ENCODE results near the gene MAML2. TPM values are rescaled to one million over a fixed set of nuclear protein-coding genes. Genes with fewer than 3 reads are reported as not detected.
A peak's percentile ranks its signal among the peaks of the same experiment; 100 is the strongest.

MAML2 gene
- total RNA-seq: 11.9 and 12.4 TPM in 2 replicates

DNA sequence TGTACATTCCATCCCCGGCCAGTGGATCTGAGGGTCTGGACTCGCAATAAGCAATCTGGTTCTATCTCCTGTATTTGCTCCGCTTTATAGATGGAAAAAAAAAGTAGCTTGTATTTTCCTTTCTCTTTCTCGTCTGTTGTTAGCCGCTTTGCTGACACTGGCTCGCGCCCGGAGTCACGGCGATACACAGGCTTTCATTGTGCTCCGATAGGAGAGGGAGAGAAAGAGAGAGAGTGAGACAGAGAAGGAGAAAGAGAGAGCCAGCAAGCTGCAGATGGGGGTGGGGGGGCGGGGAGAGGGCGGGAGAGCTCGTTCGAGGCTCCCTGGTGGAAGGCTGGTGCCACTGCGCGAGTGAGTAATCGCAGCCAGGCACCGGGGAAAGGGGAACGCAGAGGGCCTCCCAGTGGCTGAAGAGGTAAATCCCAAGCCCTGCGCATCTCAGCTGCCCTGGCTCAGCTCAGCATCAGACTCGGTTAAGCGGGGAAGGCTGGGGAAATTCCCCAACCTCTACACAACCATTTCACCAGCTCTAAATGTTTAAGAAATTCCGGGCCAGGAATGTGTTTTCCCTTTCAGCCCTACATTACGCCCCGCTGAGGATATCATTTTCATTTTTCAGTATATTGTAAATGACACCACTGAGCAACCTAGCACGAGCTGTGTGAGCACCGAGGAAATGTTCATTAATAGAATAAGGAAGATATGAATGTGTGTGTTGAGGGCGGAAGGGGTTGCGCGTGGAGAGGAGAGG is at the start of gene MAML2:
TSS of gene MAML2 (minus strand) at position 235 of the 751 bp plus-strand sequence. CDS start 1,300 bp downstream, outside the sequence.
- Mint-ChIP-seq H3K27ac (peak within 1 kb of the TSS; percentile 93), H3K9me3 (no peaks in the 10 kb centered on the region), H3K4me1 (peaks cover 43% of the 10 kb centered on the region), H3K27me3 (no peaks in the 10 kb centered on the region), H3K4me3 (peak within 1 kb of the TSS; percentile 95), H3K36me3 (ENCODE audit: low read depth) (peaks cover 10% of the 10 kb centered on the region)
- intact Hi-C loops (cut with micrococcal nuclease): loop anchor here (1.0 to 10.0 kb wide), 14 partner anchors 36 to 554 kb away; partner anchors contain the start of genes FAM76B, JRKL and MTMR2
- DNase-seq: peak; percentile 96

DNA sequence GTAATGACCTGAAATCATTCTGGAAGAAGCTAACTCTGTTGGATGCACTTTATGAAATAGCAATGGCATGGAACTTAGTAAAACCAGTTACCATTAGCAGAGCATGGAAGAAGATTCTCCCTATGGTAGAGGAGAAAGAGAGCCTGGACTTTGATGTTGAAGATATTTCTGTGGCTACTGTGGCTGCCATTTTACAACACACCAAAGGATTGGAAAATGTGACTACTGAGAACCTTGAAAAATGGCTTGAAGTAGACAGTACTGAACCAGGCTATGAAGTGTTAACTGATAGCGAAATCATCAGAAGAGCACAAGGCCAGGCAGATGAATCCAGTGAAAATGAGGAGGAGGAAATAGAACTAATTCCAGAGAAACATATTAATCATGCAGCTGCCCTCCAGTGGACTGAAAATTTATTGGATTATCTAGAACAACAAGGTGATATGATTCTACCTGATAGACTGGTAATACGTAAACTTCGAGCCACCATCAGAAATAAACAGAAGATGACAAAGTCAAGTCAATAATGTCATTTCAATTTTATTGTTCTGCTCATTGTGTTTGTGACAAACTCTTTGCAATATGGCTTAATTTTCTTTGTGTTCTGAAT is 48.8 kb upstream of the MAML2 start:
- peaks cover 42% of the 10 kb centered on the region for H3K4me1 Mint-ChIP-seq
- no peaks in the 10 kb centered on the region for H3K27me3 Mint-ChIP-seq
- H3K9me3 Mint-ChIP-seq: peaks cover 4% of the 10 kb centered on the region
- peaks cover 28% of the 10 kb centered on the region for H3K36me3 Mint-ChIP-seq (ENCODE audit: low read depth)
- H3K27ac Mint-ChIP-seq: no peak overlapping the region
- intact Hi-C loops (cut with micrococcal nuclease): loop anchor here (2.0 to 5.0 kb wide), 4 partner anchors 135 to 470 kb away; partner anchors contain the start of gene MTMR2
- peak overlapping the region; percentile 93 for H3K4me3 Mint-ChIP-seq
- no peak for DNase-seq

DNA sequence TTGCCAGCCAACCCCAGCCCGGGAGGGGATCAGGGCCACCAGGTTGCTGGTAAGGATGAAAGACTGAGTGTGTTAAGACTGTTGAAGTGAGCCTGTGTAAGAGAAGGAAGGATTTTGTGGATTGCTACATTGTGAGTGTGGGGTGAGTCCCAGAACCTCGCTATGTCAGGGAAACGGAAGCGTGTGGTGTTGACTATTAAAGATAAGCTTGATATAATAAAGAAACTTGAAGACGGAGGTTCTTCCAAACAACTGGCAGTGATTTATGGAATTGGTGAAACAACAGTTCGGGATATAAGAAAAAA is 47.4 kb upstream of the MAML2 start:
- Mint-ChIP-seq H3K4me3 (peak overlapping the region; percentile 93), H3K27me3 (no peaks in the 10 kb centered on the region), H3K9me3 (peaks cover 4% of the 10 kb centered on the region), H3K36me3 (ENCODE audit: low read depth) (peaks cover 35% of the 10 kb centered on the region), H3K4me1 (peaks cover 47% of the 10 kb centered on the region), H3K27ac (peak overlapping the region; percentile 96)
- no peak for DNase-seq
- intact Hi-C loops (cut with micrococcal nuclease): loop anchor here (1.0 to 5.0 kb wide), 5 partner anchors 47 to 601 kb away; partner anchors contain the start of genes FAM76B, MAML2 and MTMR2

DNA sequence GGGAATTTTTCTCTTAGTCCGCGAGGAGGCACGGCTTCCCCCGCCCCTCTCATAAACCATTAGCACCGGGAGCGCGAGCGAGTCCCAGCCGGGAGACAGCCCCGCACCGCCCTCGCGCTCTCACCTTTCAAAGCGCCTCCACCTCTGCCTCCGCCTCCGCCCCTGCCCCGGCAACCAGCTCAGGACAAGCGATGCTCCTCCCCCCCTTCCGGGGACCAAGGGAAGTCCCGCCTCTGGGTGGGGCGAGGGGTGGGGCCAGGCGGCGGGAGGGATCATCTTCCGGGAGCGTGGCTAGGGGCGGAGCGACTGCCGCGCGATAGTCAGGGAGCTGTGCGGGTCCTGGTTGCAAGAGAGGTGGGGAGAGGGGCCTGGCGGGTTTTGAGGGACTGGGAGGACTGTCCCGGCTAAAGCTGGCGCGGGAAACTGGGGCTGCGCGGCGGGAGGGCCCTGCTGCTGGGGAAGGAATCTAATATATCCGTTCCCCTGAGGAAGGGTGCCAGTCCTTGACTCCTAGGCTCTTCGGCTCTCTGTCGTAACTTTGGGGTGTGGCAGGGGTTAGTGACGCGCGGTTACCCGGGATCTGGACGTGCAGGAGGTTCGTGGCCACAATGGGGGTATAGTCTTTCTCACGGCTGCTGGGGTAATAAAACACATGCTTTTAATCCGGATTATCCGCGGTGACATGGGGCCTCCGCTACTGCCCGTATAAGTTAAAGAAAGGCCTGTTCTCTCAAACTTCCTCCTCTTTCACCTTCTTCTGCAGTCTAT is 46.9 kb upstream of the MAML2 start, which contains the start of the genes CCDC82 and JRKL:
TSS of gene CCDC82 (minus strand) at position 193 of the 768 bp plus-strand sequence. CDS start 5,165 bp downstream, outside the sequence.
TSS of gene JRKL (plus strand) at position 294 of the 768 bp plus-strand sequence. CDS start 637 bp downstream, outside the sequence.
- peak; percentile 99 for DNase-seq
- Mint-ChIP-seq H3K4me3 (peak within 1 kb of the TSS; percentile 93), H3K4me1 (peaks cover 52% of the 10 kb centered on the region), H3K9me3 (peaks cover 4% of the 10 kb centered on the region), H3K36me3 (ENCODE audit: low read depth) (peaks cover 37% of the 10 kb centered on the region), H3K27me3 (no peaks in the 10 kb centered on the region), H3K27ac (peak within 1 kb of the TSS; percentile 96)
- intact Hi-C loops (cut with micrococcal nuclease): loop anchor here (1.0 to 5.0 kb wide), 8 partner anchors 47 to 1237 kb away; partner anchors contain the start of genes FAM76B, MAML2 and MTMR2

DNA sequence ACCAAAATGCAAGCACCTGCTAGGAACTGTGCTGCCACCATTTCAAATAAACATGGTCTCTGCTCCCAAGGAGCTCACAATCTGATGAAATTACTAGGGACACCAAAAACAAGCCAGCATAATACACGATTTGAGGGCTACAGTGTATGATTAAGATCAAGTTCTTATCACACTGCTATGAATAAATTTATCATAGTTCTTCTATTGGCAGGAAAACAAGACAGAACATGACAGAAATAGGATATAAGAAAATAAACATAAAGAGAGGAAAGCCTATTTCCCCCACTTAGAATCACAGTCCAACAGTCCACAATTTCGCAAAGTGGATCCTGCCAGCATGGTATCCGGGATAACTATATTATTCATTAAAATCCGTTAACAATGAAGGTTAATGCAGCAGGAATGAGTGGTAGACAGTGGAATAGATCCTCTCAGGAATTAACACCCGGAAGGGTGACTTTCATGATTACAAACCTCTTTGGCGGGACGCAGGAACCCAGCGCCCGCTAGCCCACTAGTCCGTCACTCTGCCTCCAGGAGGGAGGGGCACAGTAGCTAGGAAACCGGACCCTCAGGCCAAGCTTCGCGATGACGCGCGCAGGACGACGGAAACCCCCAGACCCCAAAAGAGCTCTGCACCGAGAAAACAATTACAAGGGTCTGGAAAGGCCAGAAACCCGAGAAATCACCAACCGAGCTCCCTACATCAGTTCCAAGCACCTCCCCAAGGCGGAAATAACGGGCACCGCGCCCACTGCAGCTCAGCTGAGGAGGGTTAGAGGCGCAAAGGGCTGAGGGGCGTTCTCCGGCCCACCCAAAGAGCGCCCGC is 46.1 kb upstream of the MAML2 start:
- Mint-ChIP-seq H3K9me3 (peaks cover 4% of the 10 kb centered on the region), H3K36me3 (ENCODE audit: low read depth) (peaks cover 42% of the 10 kb centered on the region), H3K27ac (peak overlapping the region; percentile 96), H3K4me1 (peaks cover 52% of the 10 kb centered on the region), H3K4me3 (peak overlapping the region; percentile 93), H3K27me3 (no peaks in the 10 kb centered on the region)
- intact Hi-C loops (cut with micrococcal nuclease): loop anchor here (2.0 to 5.0 kb wide), 3 partner anchors 147 to 1236 kb away; no protein-coding TSS in a partner anchor
- no peak for DNase-seq

DNA sequence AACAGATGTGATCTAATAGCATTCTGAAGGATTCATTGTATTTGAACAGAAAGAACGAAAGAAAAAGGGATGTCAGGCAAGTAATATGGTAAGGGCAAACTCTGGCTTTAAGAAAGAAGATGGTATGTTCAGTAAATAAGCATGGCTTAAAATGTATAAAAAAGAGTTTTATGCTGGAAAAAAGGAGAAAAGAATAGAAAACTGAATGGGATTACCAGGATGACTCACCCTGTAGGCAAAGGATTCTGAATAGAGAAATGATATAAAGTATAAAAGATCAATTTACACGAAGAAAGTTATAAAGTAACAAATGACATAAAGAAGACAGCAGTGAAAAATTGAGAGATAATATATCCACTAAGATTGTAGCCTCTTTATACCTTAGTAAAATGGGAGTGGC is 42.2 kb upstream of the MAML2 start:
- Mint-ChIP-seq H3K4me3 (no peak overlapping the region), H3K4me1 (peaks cover 40% of the 10 kb centered on the region), H3K27ac (no peak overlapping the region), H3K9me3 (no peaks in the 10 kb centered on the region), H3K27me3 (no peaks in the 10 kb centered on the region), H3K36me3 (ENCODE audit: low read depth) (peaks cover 42% of the 10 kb centered on the region)
- no peak for DNase-seq
- intact Hi-C loops (cut with micrococcal nuclease): loop anchor here (5.0 kb wide), 1 partner anchor 143 kb away; no protein-coding TSS in a partner anchor

DNA sequence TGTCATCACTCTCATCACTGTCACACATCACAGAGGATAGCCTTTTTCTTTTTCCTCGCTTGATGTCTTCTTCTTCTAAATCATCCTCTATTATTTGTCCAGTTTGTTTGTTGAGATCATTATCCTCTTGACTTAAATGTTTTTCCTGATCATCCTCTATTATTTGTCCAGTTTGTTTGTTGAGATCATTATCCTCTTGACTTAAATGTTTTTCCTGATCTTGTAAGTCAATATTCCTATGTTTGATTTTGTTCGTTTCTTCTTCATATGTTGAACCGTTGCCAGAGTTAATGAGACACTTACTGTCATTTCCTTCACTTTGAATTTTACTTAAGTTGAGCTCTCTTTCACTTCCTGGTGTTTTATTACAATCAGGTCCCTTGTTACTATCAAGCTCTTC is 41.2 kb upstream of the MAML2 start:
- DNase-seq: no peak
- Mint-ChIP-seq H3K27ac (peak overlapping the region; percentile 41), H3K4me1 (peaks cover 43% of the 10 kb centered on the region), H3K36me3 (ENCODE audit: low read depth) (peaks cover 46% of the 10 kb centered on the region), H3K27me3 (no peaks in the 10 kb centered on the region), H3K4me3 (peak overlapping the region; percentile 70), H3K9me3 (no peaks in the 10 kb centered on the region)
- intact Hi-C loops (cut with micrococcal nuclease): no loop called here

DNA sequence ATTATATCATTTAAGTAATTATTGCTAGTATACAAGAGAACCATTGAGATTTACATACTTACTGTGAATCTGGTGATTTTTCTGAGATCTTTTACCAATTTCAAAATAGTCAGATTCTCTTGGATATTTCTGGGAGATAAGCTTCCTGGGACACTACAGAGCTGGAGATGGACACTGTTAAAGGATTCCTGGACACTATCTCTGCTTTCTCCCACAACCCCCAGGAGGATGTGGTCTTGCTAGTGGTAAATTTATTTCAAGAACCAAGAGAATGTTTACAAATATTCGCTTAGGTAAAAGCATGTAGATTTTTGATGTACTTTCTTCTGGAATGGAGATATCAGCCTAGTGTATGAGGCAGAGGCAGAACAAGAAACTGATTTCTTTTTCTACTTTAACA is 33.8 kb upstream of the MAML2 start:
- peaks cover 7% of the 10 kb centered on the region for H3K4me1 Mint-ChIP-seq
- no peak for DNase-seq
- H3K36me3 Mint-ChIP-seq (ENCODE audit: low read depth): peaks cover 34% of the 10 kb centered on the region
- no peak overlapping the region for H3K4me3 Mint-ChIP-seq
- intact Hi-C loops (cut with micrococcal nuclease): no loop called here
- H3K9me3 Mint-ChIP-seq: no peaks in the 10 kb centered on the region
- H3K27ac Mint-ChIP-seq: no peak overlapping the region
- no peaks in the 10 kb centered on the region for H3K27me3 Mint-ChIP-seq

DNA sequence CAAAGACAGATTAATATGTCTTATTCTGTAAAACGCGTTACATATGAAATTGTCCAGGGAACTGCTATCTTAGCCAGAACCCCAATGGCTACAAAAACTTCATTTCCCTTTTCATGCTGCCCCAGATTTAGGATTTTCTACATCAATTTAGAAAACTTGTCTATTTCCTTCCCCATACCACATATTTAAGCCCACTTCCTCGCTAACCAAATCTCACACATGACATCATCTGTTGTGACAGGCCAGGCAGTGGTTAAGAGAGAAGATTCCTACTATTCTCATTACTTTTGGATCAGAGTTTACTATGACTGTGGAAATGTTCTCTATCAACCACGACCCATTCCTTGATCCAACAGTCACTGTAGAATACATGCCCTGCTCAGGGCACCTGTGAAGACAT is 30.8 kb upstream of the MAML2 start:
- Mint-ChIP-seq H3K9me3 (no peaks in the 10 kb centered on the region), H3K27me3 (no peaks in the 10 kb centered on the region), H3K27ac (no peak overlapping the region), H3K36me3 (ENCODE audit: low read depth) (peaks cover 35% of the 10 kb centered on the region), H3K4me1 (peaks cover 3% of the 10 kb centered on the region), H3K4me3 (no peak overlapping the region)
- DNase-seq: no peak
- intact Hi-C loops (cut with micrococcal nuclease): no loop called here

DNA sequence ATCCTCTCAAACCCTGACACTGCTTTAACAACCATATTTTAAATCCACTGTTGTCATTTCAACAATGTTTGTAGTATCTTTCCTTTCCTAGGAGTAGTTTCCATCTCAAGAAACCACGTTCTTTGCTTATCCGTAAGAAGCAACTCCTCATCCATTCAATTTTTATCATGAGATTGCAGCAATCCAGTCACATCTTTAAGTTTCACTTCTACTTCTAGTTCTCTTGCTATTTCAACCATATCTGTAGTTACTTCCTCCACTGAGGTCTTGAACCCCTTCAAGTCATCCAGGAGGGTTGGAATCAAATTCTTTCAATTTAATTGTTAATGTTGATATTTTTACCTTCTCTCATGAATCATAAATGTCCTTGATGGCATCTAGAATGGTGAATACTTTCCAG is 24.3 kb upstream of the MAML2 start:
- intact Hi-C loops (cut with micrococcal nuclease): no loop called here
- DNase-seq: no peak
- Mint-ChIP-seq H3K4me1 (peaks cover 2% of the 10 kb centered on the region), H3K9me3 (no peaks in the 10 kb centered on the region), H3K4me3 (no peak overlapping the region), H3K36me3 (ENCODE audit: low read depth) (peaks cover 40% of the 10 kb centered on the region), H3K27me3 (no peaks in the 10 kb centered on the region), H3K27ac (no peak overlapping the region)

DNA sequence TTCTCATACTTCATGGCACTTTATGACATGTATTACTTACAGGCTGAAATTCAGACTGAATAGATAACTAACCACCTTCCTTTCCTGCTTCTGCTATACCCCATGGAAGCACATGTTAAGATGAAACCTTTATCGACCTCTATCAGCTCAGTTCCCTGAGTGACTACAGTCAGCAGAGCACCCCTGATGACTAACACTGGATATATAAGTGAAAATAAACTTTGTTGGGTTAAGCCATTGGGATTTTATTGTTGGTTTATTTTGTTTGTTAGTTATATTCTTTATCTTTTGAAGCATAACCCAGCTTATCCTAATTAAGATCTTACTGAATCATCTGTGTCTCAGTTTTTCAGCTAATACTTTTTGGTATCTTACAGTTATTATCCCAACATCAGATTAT is 23.0 kb upstream of the MAML2 start:
- H3K27me3 Mint-ChIP-seq: no peaks in the 10 kb centered on the region
- intact Hi-C loops (cut with micrococcal nuclease): no loop called here
- no peak overlapping the region for H3K4me3 Mint-ChIP-seq
- peaks cover 2% of the 10 kb centered on the region for H3K4me1 Mint-ChIP-seq
- H3K9me3 Mint-ChIP-seq: no peaks in the 10 kb centered on the region
- DNase-seq: no peak
- no peak overlapping the region for H3K27ac Mint-ChIP-seq
- peaks cover 35% of the 10 kb centered on the region for H3K36me3 Mint-ChIP-seq (ENCODE audit: low read depth)

DNA sequence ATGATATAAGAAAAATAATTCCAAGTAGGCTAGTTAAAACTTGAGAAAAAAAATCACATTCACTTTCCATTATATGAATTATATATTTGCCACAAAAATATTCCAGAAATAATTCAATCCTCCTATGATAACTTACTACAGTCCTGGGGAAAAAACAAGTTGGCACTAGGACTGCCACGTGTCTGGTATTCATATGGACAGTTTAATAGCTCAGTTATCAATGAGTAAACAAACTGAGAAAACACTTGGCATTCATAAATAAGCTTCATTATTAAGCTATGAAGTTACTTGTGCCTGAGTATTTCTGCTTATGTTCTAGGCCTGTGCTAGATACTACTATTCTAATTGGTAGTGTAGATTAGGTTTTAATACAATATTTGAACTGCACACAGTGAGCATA is 22.5 kb upstream of the MAML2 start:
- H3K4me3 Mint-ChIP-seq: no peak overlapping the region
- no peaks in the 10 kb centered on the region for H3K27me3 Mint-ChIP-seq
- H3K36me3 Mint-ChIP-seq (ENCODE audit: low read depth): peaks cover 32% of the 10 kb centered on the region
- no peak overlapping the region for H3K27ac Mint-ChIP-seq
- no peaks in the 10 kb centered on the region for H3K9me3 Mint-ChIP-seq
- DNase-seq: no peak
- intact Hi-C loops (cut with micrococcal nuclease): no loop called here
- peaks cover 2% of the 10 kb centered on the region for H3K4me1 Mint-ChIP-seq

DNA sequence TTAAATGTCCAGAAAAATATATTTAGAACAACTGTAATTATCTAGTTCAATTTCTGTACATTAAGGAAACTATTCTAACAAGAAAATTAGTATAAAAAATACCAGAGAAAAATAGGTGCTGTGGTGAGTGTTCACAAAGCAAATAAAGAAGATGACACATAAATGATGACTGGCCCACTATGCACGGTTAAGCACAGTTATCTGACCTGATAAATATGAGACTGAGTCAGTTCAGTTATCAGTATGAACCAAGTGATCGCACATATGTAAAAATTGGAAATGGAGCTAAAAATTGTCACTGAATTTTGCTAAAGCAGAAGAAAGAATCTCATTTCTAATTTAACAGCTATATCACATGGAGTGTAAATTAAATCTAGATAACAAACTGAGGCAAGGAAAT is 18.8 kb upstream of the MAML2 start:
- intact Hi-C loops (cut with micrococcal nuclease): no loop called here
- no peaks in the 10 kb centered on the region for H3K27me3 Mint-ChIP-seq
- peaks cover 22% of the 10 kb centered on the region for H3K4me1 Mint-ChIP-seq
- H3K27ac Mint-ChIP-seq: no peak overlapping the region
- no peaks in the 10 kb centered on the region for H3K9me3 Mint-ChIP-seq
- peaks cover 28% of the 10 kb centered on the region for H3K36me3 Mint-ChIP-seq (ENCODE audit: low read depth)
- no peak overlapping the region for H3K4me3 Mint-ChIP-seq
- peak; percentile 1 for DNase-seq
